Measurements from ENCODE around the gene CERKL. TPM values are rescaled to one million over a fixed set of nuclear protein-coding genes. Genes with fewer than 3 reads are reported as not detected.

The CERKL gene
- total RNA-seq, 4 donors from 2014 or later: not detected

- TF ChIP-seq, protein P1, sequence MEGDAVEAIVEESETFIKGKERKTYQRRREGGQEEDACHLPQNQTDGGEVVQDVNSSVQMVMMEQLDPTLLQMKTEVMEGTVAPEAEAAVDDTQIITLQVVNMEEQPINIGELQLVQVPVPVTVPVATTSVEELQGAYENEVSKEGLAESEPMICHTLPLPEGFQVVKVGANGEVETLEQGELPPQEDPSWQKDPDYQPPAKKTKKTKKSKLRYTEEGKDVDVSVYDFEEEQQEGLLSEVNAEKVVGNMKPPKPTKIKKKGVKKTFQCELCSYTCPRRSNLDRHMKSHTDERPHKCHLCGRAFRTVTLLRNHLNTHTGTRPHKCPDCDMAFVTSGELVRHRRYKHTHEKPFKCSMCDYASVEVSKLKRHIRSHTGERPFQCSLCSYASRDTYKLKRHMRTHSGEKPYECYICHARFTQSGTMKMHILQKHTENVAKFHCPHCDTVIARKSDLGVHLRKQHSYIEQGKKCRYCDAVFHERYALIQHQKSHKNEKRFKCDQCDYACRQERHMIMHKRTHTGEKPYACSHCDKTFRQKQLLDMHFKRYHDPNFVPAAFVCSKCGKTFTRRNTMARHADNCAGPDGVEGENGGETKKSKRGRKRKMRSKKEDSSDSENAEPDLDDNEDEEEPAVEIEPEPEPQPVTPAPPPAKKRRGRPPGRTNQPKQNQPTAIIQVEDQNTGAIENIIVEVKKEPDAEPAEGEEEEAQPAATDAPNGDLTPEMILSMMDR (IDR thresholded peaks at IDR 0.05; ENCODE audit: low read depth): no peak
These were observed 71.2 kb downstream of the CERKL start for GRCh38 chr2:181585732-181586131.

DNA sequence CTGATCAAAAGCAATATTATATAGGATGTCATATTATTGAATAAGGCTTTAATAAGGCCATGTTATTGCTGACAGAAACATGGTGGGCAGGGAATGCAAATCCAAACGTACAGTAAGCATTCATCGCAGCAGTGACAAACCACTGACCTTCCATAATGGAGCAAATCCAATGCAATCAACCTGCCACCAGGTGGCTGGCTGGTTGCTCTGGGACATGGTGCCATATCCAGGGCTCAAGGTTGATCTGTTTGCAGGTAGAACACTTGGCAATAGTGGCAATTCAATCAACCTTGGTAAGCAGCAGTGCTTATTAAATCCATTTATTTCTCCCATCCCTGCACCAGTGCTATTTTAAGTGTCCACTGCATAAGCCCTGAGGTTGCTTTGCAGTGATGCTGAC lies 75.4 kb downstream of the CERKL start:
- TF ChIP-seq, protein P1 (IDR thresholded peaks at IDR 0.05; ENCODE audit: low read depth): no peak

DNA sequence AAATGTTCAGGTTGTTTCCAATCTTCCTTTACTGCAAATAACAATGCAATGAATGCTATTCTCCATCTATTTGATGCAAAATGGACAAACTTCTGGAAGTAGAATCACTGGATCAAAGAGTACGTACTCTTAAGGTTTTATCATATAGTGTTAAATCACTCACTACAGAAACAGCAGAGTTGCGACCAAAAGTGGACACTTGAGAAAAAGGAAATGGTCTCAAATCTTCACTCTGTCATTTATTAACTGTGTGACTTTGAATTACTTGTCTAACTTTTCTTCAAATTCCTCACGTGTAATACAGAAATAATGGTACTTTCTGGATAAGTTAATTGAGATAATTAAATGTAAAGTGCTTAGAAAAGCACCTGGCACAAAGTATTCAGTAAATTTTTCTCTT lies 78.1 kb downstream of the CERKL start:
- TF ChIP-seq, protein P1 (IDR thresholded peaks at IDR 0.05; ENCODE audit: low read depth): no peak

- TF ChIP-seq, protein P1 (IDR thresholded peaks at IDR 0.05; ENCODE audit: low read depth): no peak
These were observed 80.5 kb downstream of the CERKL start for GRCh38 chr2:181576431-181576830.

DNA sequence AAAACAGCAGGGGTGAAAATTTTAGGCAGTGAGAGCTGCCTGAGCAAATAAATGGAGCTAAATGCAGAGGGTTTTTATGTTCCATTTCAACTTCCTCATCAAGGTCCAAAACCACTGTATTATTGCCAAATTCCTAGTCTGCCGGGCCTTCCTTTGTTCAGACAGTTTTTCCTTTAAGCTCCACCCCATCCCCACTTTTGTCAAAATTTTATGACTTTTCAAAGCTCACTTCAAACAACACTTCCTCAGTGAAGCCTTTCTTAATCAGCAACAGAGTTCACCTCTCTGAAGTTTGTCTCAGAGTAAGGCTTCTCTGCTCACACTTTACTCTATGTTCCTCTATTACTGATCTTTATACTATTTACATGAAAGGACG lies 81.3 kb downstream of the CERKL start:
- TF ChIP-seq, protein P1 (IDR thresholded peaks at IDR 0.05; ENCODE audit: low read depth): no peak

- TF ChIP-seq, protein P1 (IDR thresholded peaks at IDR 0.05; ENCODE audit: low read depth): no peak
These were observed 81.8 kb downstream of the CERKL start for GRCh38 chr2:181575024-181575649.

- TF ChIP-seq, protein P1 (IDR thresholded peaks at IDR 0.05; ENCODE audit: low read depth): no peak
These were observed 82.6 kb downstream of the CERKL start for GRCh38 chr2:181574321-181574720.
